ENCODE results near the gene MAPK8IP1.

Gene MAPK8IP1

DNA sequence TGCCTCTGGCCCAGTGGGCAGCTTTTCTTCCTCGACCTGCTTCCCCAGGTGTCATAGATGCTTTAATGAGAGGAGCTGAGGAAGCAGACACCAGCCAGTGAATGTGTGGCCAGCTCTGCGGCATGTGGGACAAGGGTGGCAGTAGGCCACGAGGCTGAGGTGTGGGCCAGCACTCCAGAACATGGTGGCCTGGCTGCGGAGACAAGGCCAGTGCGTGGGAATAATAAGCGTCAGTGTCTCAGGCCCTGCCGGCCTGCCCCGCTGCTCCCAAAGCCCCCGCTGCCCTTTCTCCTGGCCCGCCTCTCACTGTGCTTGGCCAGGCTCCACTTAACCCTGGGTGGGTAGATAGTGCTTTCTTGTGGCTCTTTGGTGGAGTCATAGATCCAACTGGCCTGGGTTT lies 2.1 kb downstream of the MAPK8IP1 start:
- DNase-seq (ENCODE audit: extremely low spot score): no peak
- CTCF ChIA-PET: interaction anchor here (1.1 to 1.2 kb wide), 2 partner anchors 37 to 116 kb away, joined by 3 read pairs; no protein-coding TSS in a partner anchor
- POLR2A ChIA-PET: no interaction called here
- TF ChIP-seq CTCF (IDR thresholded peaks at IDR 0.05; ENCODE audit: control extremely low read depth, extremely low read depth, low read depth, missing control alignments): no peak

- POLR2A ChIA-PET: no interaction called here
- no peak for TF ChIP-seq CTCF (IDR thresholded peaks at IDR 0.05; ENCODE audit: control extremely low read depth, extremely low read depth, low read depth, missing control alignments)
- CTCF ChIA-PET: interaction anchor here (0.9 to 1.2 kb wide), 3 partner anchors 16 to 26 kb away, joined by 3 to 4 read pairs (median 4); no protein-coding TSS in a partner anchor
- DNase-seq (ENCODE audit: extremely low spot score): no peak
Observed at GRCh38 chr11:45889555-45889954, 4.1 kb downstream of the MAPK8IP1 start.

- ChIA-PET POLR2A (no interaction called here), CTCF (interaction anchor here (0.9 to 1.2 kb wide), 4 partner anchors 16 to 75 kb away, joined by 3 to 4 read pairs (median 4); no protein-coding TSS in a partner anchor)
- no peak for TF ChIP-seq CTCF (IDR thresholded peaks at IDR 0.05; ENCODE audit: control extremely low read depth, extremely low read depth, low read depth, missing control alignments)
- no peak for DNase-seq (ENCODE audit: extremely low spot score)
Observed at GRCh38 chr11:45889966-45890365, 4.5 kb downstream of the MAPK8IP1 start.

DNA sequence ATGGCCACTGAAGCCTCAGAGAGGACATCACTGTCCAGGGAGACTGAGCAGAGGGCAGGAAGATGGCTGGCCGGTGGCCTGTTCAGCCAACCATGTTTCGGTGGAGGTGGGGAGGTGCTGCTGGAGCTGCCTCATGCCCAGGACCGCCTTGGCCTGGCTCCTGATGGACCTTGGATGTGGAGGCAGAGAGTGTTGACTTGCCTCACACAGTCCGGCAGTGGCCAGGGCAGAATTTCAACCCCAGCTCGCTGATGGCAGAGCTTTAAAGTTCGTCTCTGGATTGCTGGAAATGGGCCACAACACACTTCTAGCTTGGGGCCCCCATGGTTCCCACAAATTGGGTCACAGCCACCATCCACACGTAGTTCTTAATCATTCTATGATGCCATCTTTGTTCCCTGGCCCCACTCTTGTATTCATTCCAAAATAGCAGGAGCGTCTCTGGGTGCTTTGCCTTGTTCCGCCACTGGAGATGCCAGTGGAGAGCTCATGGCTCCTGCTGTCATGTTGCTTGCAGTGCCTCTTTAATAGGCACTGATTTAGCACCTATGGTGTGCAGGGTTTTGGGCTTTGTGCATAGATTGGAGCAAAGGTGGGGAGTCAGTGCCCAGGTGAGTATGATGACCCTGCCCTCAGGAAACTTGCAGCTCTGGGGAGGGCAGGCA lies 5.6 kb downstream of the MAPK8IP1 start:
- POLR2A ChIA-PET: no interaction called here
- CTCF ChIA-PET: interaction anchor here (1.0 kb wide), 1 partner anchor 74 kb away, joined by 3 read pairs; no protein-coding TSS in a partner anchor
- DNase-seq (ENCODE audit: extremely low spot score): no peak
- TF ChIP-seq CTCF (IDR thresholded peaks at IDR 0.05; ENCODE audit: control extremely low read depth, extremely low read depth, low read depth, missing control alignments): no peak

DNA sequence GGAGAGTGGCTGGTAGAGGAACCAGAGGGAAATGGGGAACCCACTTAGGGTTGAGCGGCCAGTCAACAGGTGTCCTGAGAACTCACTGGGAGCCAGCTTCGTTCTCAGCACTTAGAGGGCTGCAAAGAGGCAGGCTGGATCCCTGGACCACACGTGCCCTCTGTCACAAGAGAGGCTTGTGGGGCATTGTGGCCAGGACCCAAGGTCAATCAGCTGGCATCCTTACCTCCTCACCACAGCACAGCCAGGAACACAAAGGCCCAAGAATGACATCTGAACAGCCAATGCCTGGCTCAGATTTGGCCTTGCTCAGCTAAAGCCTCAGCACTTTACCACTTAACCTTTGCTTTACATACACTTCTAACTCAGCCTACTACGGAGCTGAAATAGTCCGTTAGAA lies 7.4 kb downstream of the MAPK8IP1 start:
- CTCF ChIA-PET: interaction anchor here (1.0 kb wide), 1 partner anchor 72 kb away, joined by 3 read pairs; no protein-coding TSS in a partner anchor
- POLR2A ChIA-PET: no interaction called here

More for the DNA sequence above, 7.4 kb downstream of the MAPK8IP1 start:
- no peak for TF ChIP-seq CTCF (IDR thresholded peaks at IDR 0.05; ENCODE audit: control extremely low read depth, extremely low read depth, low read depth, missing control alignments)
- DNase-seq (ENCODE audit: extremely low spot score): no peak

All from GM10248 (cell line).